ENCODE measurements around the gene CSNK1G2. TPM values are rescaled to one million over a fixed set of nuclear protein-coding genes. Genes with fewer than 3 reads are reported as not detected.

Gene CSNK1G2
- total and polyA plus RNA-seq, 2 of the 13 experiments (the other 11 are each of a cell fraction or from before 2014, with no cell fraction given) = 53.8 to 72.5 TPM

GRCh38 chr19:1923319-1923718 lies 17.7 kb upstream of the CSNK1G2 start:
- no peaks in the 10 kb centered on the region for H3K4me1 ChIP-seq (ENCODE audit: insufficient read depth, low read length)
- BruUV-seq (replicated peaks) = no TSS peak
- WGBS (ENCODE audit: low lambda C conversion rate) = 86% methylated on average over 8 of the region's 8 CpGs
- no peak overlapping the region for H2AFZ ChIP-seq (ENCODE audit: low read length)
- no peak overlapping the region for H3K27ac ChIP-seq (ENCODE audit: extremely low read length, insufficient read depth, low read length)
- peaks cover 25 to 31% of the 10 kb centered on the region in 2 experiments; a peak in 4 of 5 replicates for H3K36me3 ChIP-seq (replicated peaks in 1 of 2; ENCODE audit: control insufficient read depth in 1 of 2, insufficient read depth in 2 of 2, low read length in 2 of 2)
- no peaks in the 10 kb centered on the region for H3K27me3 ChIP-seq (ENCODE audit: control insufficient read depth in 1 of 2, insufficient read depth in 2 of 2, low read length in 2 of 2)
- ChIA-PET POLR2A (no interaction called here), CTCF (ENCODE audit: low intra/inter-chr PET ratio, low total read pairs) (no interaction called here)
- DNase-seq (ENCODE audit: low spot score) (no peak), ATAC-seq (no peak), FAIRE-seq (no peak)
- in situ Hi-C loops (cut with HindIII; ENCODE audit: extremely low pct_ligation_motif_present, low pct_unique_long_range_greater_than_20kb) (no loop called here), intact Hi-C loops (cut with micrococcal nuclease; ENCODE audit: unreplicated experiment) (no loop called here)
- no peak overlapping the region for H3K4me3 ChIP-seq (replicated peaks in 1 of 3; ENCODE audit: insufficient read depth in 1 of 3, low read depth in 2 of 3, low read length in 3 of 3)
- no peak overlapping the region for H3K4me2 ChIP-seq (ENCODE audit: low read depth, low read length)
- no peaks in the 10 kb centered on the region for H3K9me3 ChIP-seq (ENCODE audit: low read length)
- H3K9ac ChIP-seq (ENCODE audit: insufficient read depth, low read depth, low read length) = no peak overlapping the region
- no peaks in the 10 kb centered on the region for H4K20me1 ChIP-seq (ENCODE audit: insufficient read depth, low read length)
- no peaks in the 10 kb centered on the region for H3K79me2 ChIP-seq (ENCODE audit: insufficient read depth, low read length)
- no peak for TF ChIP-seq EED (CRISPR knock-in tag; IDR thresholded peaks at IDR 0.05)
- TF ChIP-seq ZBTB7A (CRISPR knock-in tag; IDR thresholded peaks at IDR 0.05) = no peak
- no peak for TF ChIP-seq ZNF607 (CRISPR knock-in tag; IDR thresholded peaks at IDR 0.05; ENCODE audit: borderline replicate concordance)
- TF ChIP-seq DNMT1 (CRISPR knock-in tag; IDR thresholded peaks at IDR 0.05) = no peak
- TF ChIP-seq ZBED4 (CRISPR knock-in tag; IDR thresholded peaks at IDR 0.05; ENCODE audit: borderline replicate concordance) = no peak
- no peak for TF ChIP-seq RBFOX2 (IDR thresholded peaks at IDR 0.05; ENCODE audit: low read depth, low read length)
- no peak for TF ChIP-seq SALL2 (CRISPR knock-in tag; IDR thresholded peaks at IDR 0.05)
- no peak for TF ChIP-seq SCMH1 (CRISPR knock-in tag; IDR thresholded peaks at IDR 0.05; ENCODE audit: borderline replicate concordance)
- no peak for TF ChIP-seq PRMT3 (CRISPR knock-in tag; IDR thresholded peaks at IDR 0.05; ENCODE audit: borderline replicate concordance, low read depth)
- TF ChIP-seq ZNF230 (CRISPR knock-in tag; IDR thresholded peaks at IDR 0.05) = no peak
- no peak for TF ChIP-seq SNAPC4 (CRISPR knock-in tag; IDR thresholded peaks at IDR 0.05)
- no peak for TF ChIP-seq MED1 (CRISPR knock-in tag; IDR thresholded peaks at IDR 0.05)
- no peak for TF ChIP-seq EZH2 (conservative IDR thresholded peaks at IDR 0.05; ENCODE audit: low read depth, low read length)
- no peak for TF ChIP-seq ATF4 (CRISPR knock-in tag; IDR thresholded peaks at IDR 0.05)
- TF ChIP-seq EHMT2 (IDR thresholded peaks at IDR 0.05; ENCODE audit: borderline replicate concordance, low read depth, low read length) = no peak
- TF ChIP-seq FOXK2 (IDR thresholded peaks at IDR 0.05) = no peak
- TF ChIP-seq TBX3 (IDR thresholded peaks at IDR 0.05; ENCODE audit: borderline replicate concordance) = no peak
